Liver (tissue), 9 donors: ENCODE data around the gene SNAP25. TPM values are rescaled to one million over a fixed set of nuclear protein-coding genes. Genes with fewer than 3 reads are reported as not detected.

Source experiments
- DNase-seq: peaks from one replicate; pipeline ENCODE4 v3.0.0-alpha.2; 2017; ENCODE audit warnings: low spot score
- H3K27ac ChIP-seq, 2 donors: one replicate each; pipeline ENCODE4 v1.7.0; 2013; ENCODE audit warnings: inconsistent platforms in 2 of 2, low read length in 2 of 2, control low read depth in 1 of 2, low read depth in 1 of 2, mild to moderate bottlenecking in 1 of 2
- H3K27me3 ChIP-seq, 4 donors: one replicate each; pipeline versions ENCODE4 v1.6.1 to v1.7.0; 2013; ENCODE audit warnings: low read length in 3 of 4, inconsistent platforms in 1 of 4, mild to moderate bottlenecking in 1 of 4, moderate library complexity in 1 of 4; ENCODE audit not compliant: control insufficient read depth in 4 of 4, insufficient read depth in 4 of 4
- H3K36me3 ChIP-seq, 4 donors: one replicate each; pipeline versions ENCODE4 v1.6.1 to v1.7.0; 2013; ENCODE audit warnings: low read length in 3 of 4, mild to moderate bottlenecking in 3 of 4, low read depth in 1 of 4, moderate library complexity in 1 of 4; ENCODE audit not compliant: control insufficient read depth in 4 of 4, insufficient read depth in 3 of 4
- H3K4me1 ChIP-seq, 4 donors: one replicate each; pipeline versions ENCODE4 v1.6.1 to v1.7.0; 2013; ENCODE audit warnings: low read length in 3 of 4, mild to moderate bottlenecking in 3 of 4, moderate library complexity in 1 of 4; ENCODE audit not compliant: control insufficient read depth in 4 of 4, insufficient read depth in 4 of 4
- H3K4me3 ChIP-seq, 3 donors: one replicate each; pipeline versions ENCODE4 v1.6.1 to v1.7.0; 2013; ENCODE audit warnings: low read length in 3 of 3, control low read depth in 1 of 3, low read depth in 1 of 3, mild to moderate bottlenecking in 1 of 3
- H3K9ac ChIP-seq, 2 donors: one replicate each; pipeline ENCODE4 v1.7.0; 2013; ENCODE audit warnings: low read length in 2 of 2, mild to moderate bottlenecking in 2 of 2, moderate library complexity in 2 of 2, control low read depth in 1 of 2, low read depth in 1 of 2
- H3K9me3 ChIP-seq, 4 donors: one replicate each; pipeline versions ENCODE4 v1.6.1 to v1.7.0; 2013; ENCODE audit warnings: low read length in 3 of 4; ENCODE audit not compliant: control insufficient read depth in 4 of 4
- EGR1 ChIP-seq, 2 donors: IDR thresholded peaks; 2 replicates each; pipeline ENCODE4 v1.6.1; 2016 to 2018; ENCODE audit warnings: antibody characterized with exemption in 2 of 2, low read depth in 2 of 2
- FOXA1 ChIP-seq: IDR thresholded peaks from 2 replicates; pipeline ENCODE4 v1.6.1; 2016; ENCODE audit warnings: antibody characterized with exemption
- FOXA2 ChIP-seq: IDR thresholded peaks from 2 replicates; pipeline ENCODE4 v1.6.1; 2016; ENCODE audit warnings: antibody characterized with exemption
- GABPA ChIP-seq, 2 donors: IDR thresholded peaks in 1 of 2; conservative IDR thresholded peaks in 1 of 2; 2 replicates each; pipeline ENCODE4 v1.6.1; 2016; ENCODE audit warnings: antibody characterized with exemption in 2 of 2, mild to moderate bottlenecking in 1 of 2, moderate library complexity in 1 of 2
- HNF4A ChIP-seq, 2 donors: conservative IDR thresholded peaks; 2 replicates each; pipeline ENCODE4 v1.6.1; 2016; ENCODE audit warnings: antibody characterized with exemption in 2 of 2, mild to moderate bottlenecking in 2 of 2
- JUND ChIP-seq, 2 donors: IDR thresholded peaks; 2 replicates each; pipeline ENCODE4 v1.6.1; 2016; ENCODE audit warnings: antibody characterized with exemption in 2 of 2
- RAD21 ChIP-seq, 2 donors: IDR thresholded peaks; 2 replicates each; pipeline ENCODE4 v1.6.1; 2016; ENCODE audit warnings: antibody characterized with exemption in 2 of 2, mild to moderate bottlenecking in 2 of 2
- SP1 ChIP-seq: IDR thresholded peaks from 2 replicates; pipeline ENCODE4 v1.6.1; 2018; ENCODE audit warnings: antibody characterized with exemption, mild to moderate bottlenecking
- YY1 ChIP-seq: IDR thresholded peaks from 2 replicates; pipeline ENCODE4 v1.6.1; 2016; ENCODE audit warnings: antibody characterized with exemption, mild to moderate bottlenecking
- WGBS: extraction: QIAGEN DNeasy Blood & Tissue Kit; methylation state at CpG from one replicate; pipeline ENCODE4 v1.1.7; 2013; 5-methylcytosine and 5-hydroxymethylcytosine counted together
- polyA plus RNA-seq, 2 donors: library from polyadenylated mRNA; stranded (reverse) in 1 of 2; unstranded in 1 of 2; fragments of 200-250 nt in 1 of 2; fragments of >200 nt in 1 of 2; fragmentation: Nextera tagmentation in 1 of 2; extraction: Ambion mirVana in 1 of 2; gene quantifications; one replicate each; pipeline versions ENCODE4 v1.2.1 to v1.2.3, GENCODE V29; 2013 to 2015
- total RNA-seq, 2 donors: library from RNA; depleted of rRNA; stranded (reverse); fragments of >200 nt; gene quantifications; one replicate each; pipeline ENCODE4 v1.2.3, GENCODE V29; 2014
- TF ChIP-seq, protein P1 (sequence below): IDR thresholded peaks from 2 replicates; pipeline ENCODE4 v1.6.1; 2016; ENCODE audit warnings: antibody characterized with exemption
- TF ChIP-seq, protein P2 (sequence below): fragments of 150-350 bp; IDR thresholded peaks from 2 replicates; pipeline ENCODE4 v1.5.1; 2017; ENCODE audit warnings: improper control_type of control experiment, low read depth, low read length; ENCODE audit not compliant: missing input control
- TF ChIP-seq, protein P3 (sequence below): IDR thresholded peaks from 2 replicates; pipeline ENCODE4 v1.6.1; 2016; ENCODE audit warnings: antibody characterized with exemption, mild to moderate bottlenecking
- TF ChIP-seq, protein P4 (sequence below): IDR thresholded peaks from 2 replicates; pipeline ENCODE4 v1.6.1; 2016; ENCODE audit warnings: antibody characterized with exemption
- TF ChIP-seq, protein P5 (sequence below): IDR thresholded peaks from 2 replicates; pipeline ENCODE4 v1.6.1; 2016; ENCODE audit warnings: antibody characterized with exemption
- donor health status: healthy.
- donor health status: healthy.
- donor health status: healthy.
- donor health status: healthy.
- donor health status: healthy.

The SNAP25 gene
- total and polyA plus RNA-seq, 4 donors, result 0.32 to 2.7 (median 0.56) TPM

DNA sequence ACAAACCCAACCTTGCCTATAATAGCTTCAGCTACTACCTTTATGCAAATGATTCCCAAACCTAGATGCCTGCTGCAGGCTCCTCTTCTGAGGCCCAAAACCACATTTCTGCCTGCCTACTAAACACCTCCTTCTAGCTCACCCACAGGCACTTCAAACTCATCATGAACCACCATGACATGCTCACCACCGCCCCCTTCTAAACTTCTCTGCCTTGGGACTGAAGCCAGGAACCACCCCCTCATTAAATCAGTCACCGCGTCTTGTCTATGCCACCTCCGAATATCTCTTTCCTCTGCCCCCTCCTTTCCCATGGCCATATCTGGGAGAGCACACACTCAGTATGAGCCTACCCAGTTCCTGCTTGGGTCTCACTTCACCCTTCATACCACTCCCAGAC is 101.2 kb downstream of the SNAP25 start:
- Histone ChIP-seq H3K9ac (no peak overlapping the region), H3K27me3 (no peaks in the 10 kb centered on the region), H3K4me3 (no peak overlapping the region), H3K9me3 (peaks cover 0 to 3% (median under 1%) of the 10 kb centered on the region in 4 donors), H3K4me1 (no peaks in the 10 kb centered on the region), H3K27ac (no peak overlapping the region), H3K36me3 (no peaks in the 10 kb centered on the region)
- TF ChIP-seq RAD21 (IDR thresholded peaks at IDR 0.05) (no peak), GABPA (IDR thresholded peaks at IDR 0.05 in 1 of 2, conservative IDR thresholded peaks at IDR 0.05 in 1 of 2) (no peak), SP1 (no peak), FOXA2 (no peak), FOXA1 (no peak), JUND (IDR thresholded peaks at IDR 0.05) (no peak)
- TF ChIP-seq, protein P1, sequence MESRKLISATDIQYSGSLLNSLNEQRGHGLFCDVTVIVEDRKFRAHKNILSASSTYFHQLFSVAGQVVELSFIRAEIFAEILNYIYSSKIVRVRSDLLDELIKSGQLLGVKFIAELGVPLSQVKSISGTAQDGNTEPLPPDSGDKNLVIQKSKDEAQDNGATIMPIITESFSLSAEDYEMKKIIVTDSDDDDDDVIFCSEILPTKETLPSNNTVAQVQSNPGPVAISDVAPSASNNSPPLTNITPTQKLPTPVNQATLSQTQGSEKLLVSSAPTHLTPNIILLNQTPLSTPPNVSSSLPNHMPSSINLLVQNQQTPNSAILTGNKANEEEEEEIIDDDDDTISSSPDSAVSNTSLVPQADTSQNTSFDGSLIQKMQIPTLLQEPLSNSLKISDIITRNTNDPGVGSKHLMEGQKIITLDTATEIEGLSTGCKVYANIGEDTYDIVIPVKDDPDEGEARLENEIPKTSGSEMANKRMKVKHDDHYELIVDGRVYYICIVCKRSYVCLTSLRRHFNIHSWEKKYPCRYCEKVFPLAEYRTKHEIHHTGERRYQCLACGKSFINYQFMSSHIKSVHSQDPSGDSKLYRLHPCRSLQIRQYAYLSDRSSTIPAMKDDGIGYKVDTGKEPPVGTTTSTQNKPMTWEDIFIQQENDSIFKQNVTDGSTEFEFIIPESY, result no peak
- TF ChIP-seq, protein P2, sequence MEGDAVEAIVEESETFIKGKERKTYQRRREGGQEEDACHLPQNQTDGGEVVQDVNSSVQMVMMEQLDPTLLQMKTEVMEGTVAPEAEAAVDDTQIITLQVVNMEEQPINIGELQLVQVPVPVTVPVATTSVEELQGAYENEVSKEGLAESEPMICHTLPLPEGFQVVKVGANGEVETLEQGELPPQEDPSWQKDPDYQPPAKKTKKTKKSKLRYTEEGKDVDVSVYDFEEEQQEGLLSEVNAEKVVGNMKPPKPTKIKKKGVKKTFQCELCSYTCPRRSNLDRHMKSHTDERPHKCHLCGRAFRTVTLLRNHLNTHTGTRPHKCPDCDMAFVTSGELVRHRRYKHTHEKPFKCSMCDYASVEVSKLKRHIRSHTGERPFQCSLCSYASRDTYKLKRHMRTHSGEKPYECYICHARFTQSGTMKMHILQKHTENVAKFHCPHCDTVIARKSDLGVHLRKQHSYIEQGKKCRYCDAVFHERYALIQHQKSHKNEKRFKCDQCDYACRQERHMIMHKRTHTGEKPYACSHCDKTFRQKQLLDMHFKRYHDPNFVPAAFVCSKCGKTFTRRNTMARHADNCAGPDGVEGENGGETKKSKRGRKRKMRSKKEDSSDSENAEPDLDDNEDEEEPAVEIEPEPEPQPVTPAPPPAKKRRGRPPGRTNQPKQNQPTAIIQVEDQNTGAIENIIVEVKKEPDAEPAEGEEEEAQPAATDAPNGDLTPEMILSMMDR, result no peak
- TF ChIP-seq, protein P3, sequence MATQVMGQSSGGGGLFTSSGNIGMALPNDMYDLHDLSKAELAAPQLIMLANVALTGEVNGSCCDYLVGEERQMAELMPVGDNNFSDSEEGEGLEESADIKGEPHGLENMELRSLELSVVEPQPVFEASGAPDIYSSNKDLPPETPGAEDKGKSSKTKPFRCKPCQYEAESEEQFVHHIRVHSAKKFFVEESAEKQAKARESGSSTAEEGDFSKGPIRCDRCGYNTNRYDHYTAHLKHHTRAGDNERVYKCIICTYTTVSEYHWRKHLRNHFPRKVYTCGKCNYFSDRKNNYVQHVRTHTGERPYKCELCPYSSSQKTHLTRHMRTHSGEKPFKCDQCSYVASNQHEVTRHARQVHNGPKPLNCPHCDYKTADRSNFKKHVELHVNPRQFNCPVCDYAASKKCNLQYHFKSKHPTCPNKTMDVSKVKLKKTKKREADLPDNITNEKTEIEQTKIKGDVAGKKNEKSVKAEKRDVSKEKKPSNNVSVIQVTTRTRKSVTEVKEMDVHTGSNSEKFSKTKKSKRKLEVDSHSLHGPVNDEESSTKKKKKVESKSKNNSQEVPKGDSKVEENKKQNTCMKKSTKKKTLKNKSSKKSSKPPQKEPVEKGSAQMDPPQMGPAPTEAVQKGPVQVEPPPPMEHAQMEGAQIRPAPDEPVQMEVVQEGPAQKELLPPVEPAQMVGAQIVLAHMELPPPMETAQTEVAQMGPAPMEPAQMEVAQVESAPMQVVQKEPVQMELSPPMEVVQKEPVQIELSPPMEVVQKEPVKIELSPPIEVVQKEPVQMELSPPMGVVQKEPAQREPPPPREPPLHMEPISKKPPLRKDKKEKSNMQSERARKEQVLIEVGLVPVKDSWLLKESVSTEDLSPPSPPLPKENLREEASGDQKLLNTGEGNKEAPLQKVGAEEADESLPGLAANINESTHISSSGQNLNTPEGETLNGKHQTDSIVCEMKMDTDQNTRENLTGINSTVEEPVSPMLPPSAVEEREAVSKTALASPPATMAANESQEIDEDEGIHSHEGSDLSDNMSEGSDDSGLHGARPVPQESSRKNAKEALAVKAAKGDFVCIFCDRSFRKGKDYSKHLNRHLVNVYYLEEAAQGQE, result no peak
- DNase-seq, result no peak
- 87% methylated on average over 4 of the region's 4 CpGs for WGBS

DNA sequence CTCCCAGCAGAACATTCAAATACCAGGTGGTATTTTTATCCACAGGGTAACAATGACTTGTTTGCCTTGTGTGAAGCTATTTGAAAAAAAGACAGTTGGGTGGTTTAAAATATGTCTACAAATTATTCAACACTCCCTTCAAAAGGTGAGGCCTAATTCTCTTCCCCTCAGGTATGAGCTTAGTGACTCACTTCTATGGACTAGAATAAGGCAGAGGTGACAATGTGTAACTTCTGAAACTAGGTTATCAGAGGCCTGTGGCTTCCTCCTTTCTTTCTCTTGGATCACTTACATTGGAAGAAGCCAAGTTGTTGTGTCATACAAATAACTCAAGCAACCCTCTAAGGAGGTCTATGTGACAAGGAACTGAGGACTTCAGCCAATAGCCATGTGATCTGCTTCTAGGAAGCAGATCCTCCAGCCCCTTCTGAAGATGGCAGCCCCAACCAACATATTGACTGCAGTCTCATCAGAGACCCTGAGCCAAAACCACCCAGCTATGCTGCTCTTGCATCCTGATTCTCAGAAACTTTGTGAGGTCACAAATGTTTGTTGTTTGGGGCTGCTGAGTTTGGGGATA is 102.6 kb downstream of the SNAP25 start:
- DNase-seq, result no peak
- Histone ChIP-seq H3K4me1 (no peaks in the 10 kb centered on the region), H3K9ac (no peak overlapping the region), H3K4me3 (no peak overlapping the region), H3K9me3 (peaks cover 0 to 3% (median under 1%) of the 10 kb centered on the region in 4 donors), H3K36me3 (no peaks in the 10 kb centered on the region), H3K27ac (no peak overlapping the region), H3K27me3 (no peaks in the 10 kb centered on the region)
- TF ChIP-seq, protein P4, sequence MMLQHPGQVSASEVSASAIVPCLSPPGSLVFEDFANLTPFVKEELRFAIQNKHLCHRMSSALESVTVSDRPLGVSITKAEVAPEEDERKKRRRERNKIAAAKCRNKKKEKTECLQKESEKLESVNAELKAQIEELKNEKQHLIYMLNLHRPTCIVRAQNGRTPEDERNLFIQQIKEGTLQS, result no peak
- TF ChIP-seq, protein P5, sequence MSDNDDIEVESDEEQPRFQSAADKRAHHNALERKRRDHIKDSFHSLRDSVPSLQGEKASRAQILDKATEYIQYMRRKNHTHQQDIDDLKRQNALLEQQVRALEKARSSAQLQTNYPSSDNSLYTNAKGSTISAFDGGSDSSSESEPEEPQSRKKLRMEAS, result no peak
- TF ChIP-seq JUND (IDR thresholded peaks at IDR 0.05), result no peak
- TF ChIP-seq, protein P1, result no peak
- no peak for TF ChIP-seq YY1
- TF ChIP-seq, protein P2, result no peak
- TF ChIP-seq SP1, result no peak
- no peak for TF ChIP-seq GABPA (IDR thresholded peaks at IDR 0.05 in 1 of 2, conservative IDR thresholded peaks at IDR 0.05 in 1 of 2)
- no peak for TF ChIP-seq HNF4A (conservative IDR thresholded peaks at IDR 0.05)
- TF ChIP-seq, protein P3, result no peak
- TF ChIP-seq FOXA2, result no peak
- TF ChIP-seq EGR1 (IDR thresholded peaks at IDR 0.05; ENCODE audit: low read depth in 2 of 2), result no peak
